ENCODE data around the gene LAX1. TPM values are rescaled to one million over a fixed set of nuclear protein-coding genes. Genes with fewer than 3 reads are reported as not detected.

The LAX1 gene
- total and polyA plus RNA-seq, 2 of the 4 experiments (the other 2 are of a cell fraction): 0.03 TPM; not detected in 1

DNA sequence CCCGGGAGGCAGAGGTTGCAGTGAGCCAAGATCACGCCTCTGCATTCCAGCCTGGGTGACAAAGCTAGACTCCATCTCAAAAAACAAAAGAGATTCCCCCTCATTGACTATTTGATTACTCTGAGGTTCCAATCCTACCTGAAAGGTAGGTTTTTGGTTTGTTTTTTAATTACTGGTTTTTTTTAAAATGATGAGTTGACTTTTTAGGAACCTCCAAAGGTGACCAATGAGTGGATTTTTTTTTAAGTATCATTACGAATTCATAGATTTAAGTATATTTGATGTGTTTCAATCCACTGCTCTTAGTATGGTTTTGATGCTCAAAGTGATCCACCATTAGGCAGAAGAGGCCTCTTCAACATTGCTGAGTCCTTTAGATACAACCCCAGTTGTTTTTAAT, 47.9 kb upstream of the LAX1 start:
- ATAC-seq (ENCODE audit: low read depth) (no peak), DNase-seq (no peak)
- in situ Hi-C loops (cut with MboI; ENCODE audit: low sequenced_read_pairs) (no loop called here), dilution Hi-C loops (cut with HindIII; ENCODE audit: low sequenced_read_pairs, unreplicated experiment) (no loop called here), intact Hi-C loops (cut with micrococcal nuclease) (loop anchor here (10.0 kb wide), 1 partner anchor 88 kb away; no protein-coding TSS in a partner anchor)
- Histone ChIP-seq H2BK120ac (ENCODE audit: low read depth, low read length) (no peak overlapping the region), H2BK15ac (ENCODE audit: low read depth, low read length) (no peak overlapping the region), H3K23ac (ENCODE audit: low read depth, low read length) (no peak overlapping the region), H4K5ac (ENCODE audit: low read depth, low read length) (no peak overlapping the region), H3K56ac (ENCODE audit: extremely low read depth, insufficient read depth, low read length) (no peak overlapping the region), H3K9me3 (ENCODE audit: control insufficient read depth, insufficient read depth, low read length) (no peaks in the 10 kb centered on the region), H3K27me3 (ENCODE audit: control insufficient read depth, insufficient read depth, low read length) (no peaks in the 10 kb centered on the region), H3K9ac (ENCODE audit: low read depth, low read length) (no peak overlapping the region), H3K4me2 (ENCODE audit: low read depth, low read length) (no peak overlapping the region), H2BK20ac (ENCODE audit: low read depth, low read length) (no peak overlapping the region), H4K8ac (ENCODE audit: low read depth in 2 of 2, low read length in 2 of 2) (no peak overlapping the region), H3K4ac (ENCODE audit: low read depth, low read length) (no peak overlapping the region), H3K18ac (ENCODE audit: low read depth, low read length) (no peak overlapping the region), H3K14ac (replicated peaks; ENCODE audit: low read depth, low read length) (no peak overlapping the region), H4K20me1 (ENCODE audit: insufficient read depth, low read length) (0 out of 2 replicates have a peak, but pooled peaks cover 3% of the 10 kb centered on the region), H2AK9ac (replicated peaks; ENCODE audit: low read depth, low read length, poor library complexity) (no peak overlapping the region), H2AK5ac (ENCODE audit: low read depth, low read length) (no peak overlapping the region), H3K4me1 (ENCODE audit: control insufficient read depth, insufficient read depth, low read length) (no peaks in the 10 kb centered on the region), H3K36me3 (ENCODE audit: control insufficient read depth, insufficient read depth, low read length) (peaks cover 59% of the 10 kb centered on the region), H3K4me3 (ENCODE audit: insufficient read depth, low read depth, low read length) (no peak overlapping the region), H4K91ac (ENCODE audit: insufficient read depth, low read depth, low read length) (no peak overlapping the region), H3K9me1 (ENCODE audit: insufficient read depth, low read length) (0 out of 2 replicates have a peak, but pooled peaks cover 10% of the 10 kb centered on the region), H2BK5ac (ENCODE audit: low read depth, low read length, poor library complexity, severe bottlenecking) (no peak overlapping the region), H3K27ac (ENCODE audit: insufficient read depth, low read length) (no peak overlapping the region), H2AFZ (replicated peaks; ENCODE audit: low read length, poor library complexity) (no peak overlapping the region), H3K79me1 (ENCODE audit: low read depth in 1 of 2, low read length in 2 of 2) (peaks cover 26 to 28% of the 10 kb centered on the region in 2 experiments)
- ChIA-PET CTCF (interaction anchor here (1.3 kb wide), 1 partner anchor 212 kb away, joined by 3 read pairs; no protein-coding TSS in a partner anchor), POLR2A (ENCODE audit: unreplicated experiment) (no interaction called here)
- BruUV-seq (replicated peaks): no TSS peak
- no CpG with 5 or more reads among the region's 3 CpGs for WGBS, 2 experiments (ENCODE audit: extremely low coverage in 2 of 2, insufficient read length in 1 of 2)
- TF ChIP-seq, protein P1, sequence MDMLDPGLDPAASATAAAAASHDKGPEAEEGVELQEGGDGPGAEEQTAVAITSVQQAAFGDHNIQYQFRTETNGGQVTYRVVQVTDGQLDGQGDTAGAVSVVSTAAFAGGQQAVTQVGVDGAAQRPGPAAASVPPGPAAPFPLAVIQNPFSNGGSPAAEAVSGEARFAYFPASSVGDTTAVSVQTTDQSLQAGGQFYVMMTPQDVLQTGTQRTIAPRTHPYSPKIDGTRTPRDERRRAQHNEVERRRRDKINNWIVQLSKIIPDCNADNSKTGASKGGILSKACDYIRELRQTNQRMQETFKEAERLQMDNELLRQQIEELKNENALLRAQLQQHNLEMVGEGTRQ (IDR thresholded peaks at IDR 0.05; ENCODE audit: low read depth, low read length): no peak
- no peak for TF ChIP-seq MAFK (IDR thresholded peaks at IDR 0.05; ENCODE audit: low read depth, low read length)
- TF ChIP-seq BHLHE40 (IDR thresholded peaks at IDR 0.05; ENCODE audit: low read depth, low read length): no peak
- TF ChIP-seq CHD1 (IDR thresholded peaks at IDR 0.05; ENCODE audit: low read depth, low read length): no peak
- no peak for TF ChIP-seq NFE2L2 (IDR thresholded peaks at IDR 0.05; ENCODE audit: low read depth, low read length)
- no peak for TF ChIP-seq RFX5 (IDR thresholded peaks at IDR 0.05; ENCODE audit: low read depth, low read length)
- no peak for TF ChIP-seq CEBPB (IDR thresholded peaks at IDR 0.05; ENCODE audit: low read depth, low read length)
- no peak for TF ChIP-seq FOS (IDR thresholded peaks at IDR 0.05; ENCODE audit: low read depth, low read length)
- no peak for TF ChIP-seq RAD21 (IDR thresholded peaks at IDR 0.05; ENCODE audit: low read length)
- no peak for TF ChIP-seq CTCF (conservative IDR thresholded peaks at IDR 0.05; ENCODE audit: low read depth, low read length)
- TF ChIP-seq RCOR1 (IDR thresholded peaks at IDR 0.05; ENCODE audit: insufficient replicate concordance, low read length): no peak
- TF ChIP-seq MXI1 (IDR thresholded peaks at IDR 0.05; ENCODE audit: borderline replicate concordance, low read depth, low read length): no peak
- TF ChIP-seq SMC3 (IDR thresholded peaks at IDR 0.05; ENCODE audit: low read depth, low read length): no peak
- TF ChIP-seq MAZ (IDR thresholded peaks at IDR 0.05; ENCODE audit: borderline replicate concordance, low read depth, low read length): no peak
- TF ChIP-seq POLR2A (IDR thresholded peaks at IDR 0.05; ENCODE audit: low read depth, low read length): no peak
- TF ChIP-seq ELK1 (IDR thresholded peaks at IDR 0.05; ENCODE audit: borderline replicate concordance, low read depth, low read length): no peak
